SH-SY5Y (cell line): ENCODE data around the gene SLC39A11.

Source experiments
- GATA2 ChIP-seq: IDR thresholded peaks from 2 replicates; pipeline ENCODE4 v1.6.1; 2011; ENCODE audit warnings: mild to moderate bottlenecking, low read depth, low read length
- GATA3 ChIP-seq: IDR thresholded peaks from 2 replicates; pipeline ENCODE4 v1.6.1; 2011; ENCODE audit warnings: low read depth, mild to moderate bottlenecking, low read length, moderate library complexity

DNA sequence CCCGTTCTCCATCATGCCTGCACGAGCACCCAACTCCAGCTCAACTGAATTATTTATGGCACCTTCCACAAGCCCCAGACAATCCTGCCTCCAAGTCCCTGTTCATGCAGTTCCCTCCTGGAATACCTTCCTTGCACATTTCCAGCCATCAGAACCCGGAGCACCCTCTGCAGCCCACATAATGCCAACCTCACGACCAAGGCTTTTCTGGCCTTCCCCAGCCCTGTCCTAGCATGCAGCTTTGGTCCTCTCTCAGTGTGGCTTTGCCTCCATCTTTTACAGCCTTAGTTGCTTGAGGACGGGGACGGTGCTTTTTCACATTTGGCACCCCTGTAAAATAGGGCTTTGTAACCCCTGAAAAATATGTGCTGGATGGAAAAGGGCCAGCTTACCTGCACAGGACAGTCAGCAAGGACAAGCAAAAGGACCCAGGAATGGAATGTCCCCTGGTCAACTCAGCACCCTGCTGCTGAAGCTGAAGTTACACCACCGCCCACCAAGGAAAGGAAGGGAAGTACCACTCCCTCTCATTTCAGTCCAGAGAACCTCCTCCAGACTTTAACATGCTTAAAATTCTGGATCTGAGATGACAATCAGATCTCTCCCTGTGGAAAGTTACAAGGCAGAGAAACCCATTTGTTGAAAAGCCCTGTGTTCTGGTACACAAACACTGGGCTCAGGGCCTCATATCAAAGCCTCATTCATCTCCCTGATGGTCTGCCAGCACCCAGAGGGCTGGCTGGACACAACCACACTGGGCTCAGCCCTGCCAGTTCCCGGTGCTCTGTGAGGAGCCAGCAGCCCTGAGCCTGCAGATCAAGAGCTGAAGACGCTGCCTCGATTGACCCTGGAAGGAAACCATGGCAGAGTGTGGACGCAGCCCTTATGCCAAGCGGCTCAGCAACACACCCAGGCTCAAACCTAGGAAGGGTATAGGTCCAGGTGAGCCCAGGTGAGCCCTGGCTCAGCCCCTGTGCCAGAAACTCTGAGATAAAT lies 2.9 kb downstream of the SLC39A11 start:
- TF ChIP-seq GATA2, result no peak
- TF ChIP-seq GATA3, result no peak
